Nasal cavity respiratory epithelium epithelial cell of viscerocranial mucosa (primary cell): Measurements from ENCODE around the gene FABP1. TPM values are rescaled to one million over a fixed set of nuclear protein-coding genes. Genes with fewer than 3 reads are reported as not detected.

ENCODE experiments used
- total RNA-seq: library from RNA; depleted of rRNA; stranded (reverse); fragments of >200 nt; gene quantifications from 2 replicates; pipeline ENCODE4 v1.2.3, GENCODE V29; 2014

Gene FABP1
- total RNA-seq: not detected in 2 replicates

GRCh38 chr2:88127888-88128653 is at the start of gene FABP1:
FABP1 (minus strand) TSS chr2:88128062; CDS start chr2:88128017, 45 bp downstream.

Other genes starting within 250 kb of the FABP1 start
- gene RNU2-63P, start 111.5 kb downstream of the FABP1 start, total RNA-seq: 51.9 TPM in 1 of 2 replicates, not detected in the other
- 13.0 and 26.5 TPM in 2 replicates for gene KRCC1, start 72.3 kb downstream of the FABP1 start, total RNA-seq
- not detected in 2 replicates for gene SMYD1, start 60.2 kb downstream of the FABP1 start, total RNA-seq
- gene THNSL2, start 42.3 kb upstream of the FABP1 start, total RNA-seq: 6.2 and 11.6 TPM in 2 replicates